Large intestine (tissue), 3 donors: ENCODE measurements around the gene PIP5K1A. TPM values are rescaled to one million over a fixed set of nuclear protein-coding genes. Genes with fewer than 3 reads are reported as not detected.

Experiments
- DNase-seq, 2 donors: peaks; one replicate each; pipeline versions ENCODE4 v3.0.0 to v3.0.0-alpha.2; 2013
- H3K27ac ChIP-seq: one replicate; pipeline ENCODE4 v1.5.1; 2013; ENCODE audit warnings: low read length
- H3K27me3 ChIP-seq: 2 replicates; pipeline ENCODE4 v1.6.1; 2013; ENCODE audit warnings: low read length; ENCODE audit not compliant: control insufficient read depth, insufficient read depth
- H3K36me3 ChIP-seq: 2 replicates; pipeline ENCODE4 v1.6.1; 2013; ENCODE audit warnings: low read length; ENCODE audit not compliant: control insufficient read depth, insufficient read depth
- H3K4me1 ChIP-seq: one replicate; pipeline ENCODE4 v1.6.1; 2013; ENCODE audit warnings: low read length; ENCODE audit not compliant: control insufficient read depth, insufficient read depth
- H3K4me3 ChIP-seq: one replicate; pipeline ENCODE4 v1.5.1; 2013; ENCODE audit warnings: low read length
- H3K9me3 ChIP-seq: one replicate; pipeline ENCODE4 v1.6.1; 2013; ENCODE audit warnings: mild to moderate bottlenecking, low read depth, low read length, moderate library complexity; ENCODE audit not compliant: control insufficient read depth
- WGBS: methylation state at CpG from one replicate; pipeline ENCODE4 v1.1.5; 2013; ENCODE audit warnings: low lambda C conversion rate; ENCODE audit not compliant: insufficient coverage; 5-methylcytosine and 5-hydroxymethylcytosine counted together
- polyA plus RNA-seq: library from polyadenylated mRNA; unstranded; fragments of 120-200 nt; gene quantifications from one replicate; pipeline ENCODE4 v1.2.1, GENCODE V29; 2013

PIP5K1A gene
- polyA plus RNA-seq, 1 donor = 32.9 TPM

DNA sequence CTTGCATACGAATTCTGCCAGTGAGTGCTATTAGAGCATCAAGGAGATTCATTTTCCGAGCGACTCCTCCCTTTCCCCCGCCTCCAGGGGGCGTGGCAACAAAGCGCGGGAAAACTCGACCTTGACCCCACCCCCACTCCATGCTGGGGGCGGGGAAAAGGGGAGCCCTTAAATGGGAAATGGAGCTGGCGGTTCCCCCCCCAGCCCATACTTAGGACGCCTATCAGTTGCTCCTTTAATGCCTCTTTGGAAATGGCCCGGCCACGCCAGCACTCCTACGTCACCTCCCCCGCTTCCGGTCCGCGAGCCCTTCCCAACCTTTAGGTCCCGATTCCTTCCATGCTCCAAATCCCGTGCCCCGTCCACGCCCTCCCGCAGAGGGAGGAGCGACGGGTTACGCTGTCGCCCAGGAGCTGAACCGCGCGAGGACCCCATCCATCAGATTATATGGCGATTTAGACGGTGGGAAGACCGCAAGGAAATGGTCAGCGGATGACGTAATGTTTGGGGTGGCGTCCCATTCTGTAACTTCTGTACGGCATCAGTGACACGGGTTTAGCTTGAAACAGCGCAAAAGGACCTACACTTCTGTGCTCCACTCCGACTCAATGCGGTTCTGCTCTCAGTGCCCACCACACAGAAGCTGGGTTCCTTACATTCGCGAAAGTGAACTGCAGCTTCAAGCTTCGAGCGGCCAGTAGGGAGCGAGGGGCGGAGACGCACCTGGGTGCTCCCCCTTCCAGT, 83.0 kb downstream of the PIP5K1A start:
- no CpG with 5 or more reads among the region's 48 CpGs for WGBS
- peak overlapping the region; percentile 76 for H3K4me3 ChIP-seq
- peak overlapping the region; percentile 95 for H3K27ac ChIP-seq
- H3K36me3 ChIP-seq = peaks cover 13% of the 10 kb centered on the region
- peak; percentile 96 to 99 for DNase-seq
- H3K27me3 ChIP-seq = no peaks in the 10 kb centered on the region
- H3K9me3 ChIP-seq = no peaks in the 10 kb centered on the region
- peaks cover 10% of the 10 kb centered on the region for H3K4me1 ChIP-seq

DNA sequence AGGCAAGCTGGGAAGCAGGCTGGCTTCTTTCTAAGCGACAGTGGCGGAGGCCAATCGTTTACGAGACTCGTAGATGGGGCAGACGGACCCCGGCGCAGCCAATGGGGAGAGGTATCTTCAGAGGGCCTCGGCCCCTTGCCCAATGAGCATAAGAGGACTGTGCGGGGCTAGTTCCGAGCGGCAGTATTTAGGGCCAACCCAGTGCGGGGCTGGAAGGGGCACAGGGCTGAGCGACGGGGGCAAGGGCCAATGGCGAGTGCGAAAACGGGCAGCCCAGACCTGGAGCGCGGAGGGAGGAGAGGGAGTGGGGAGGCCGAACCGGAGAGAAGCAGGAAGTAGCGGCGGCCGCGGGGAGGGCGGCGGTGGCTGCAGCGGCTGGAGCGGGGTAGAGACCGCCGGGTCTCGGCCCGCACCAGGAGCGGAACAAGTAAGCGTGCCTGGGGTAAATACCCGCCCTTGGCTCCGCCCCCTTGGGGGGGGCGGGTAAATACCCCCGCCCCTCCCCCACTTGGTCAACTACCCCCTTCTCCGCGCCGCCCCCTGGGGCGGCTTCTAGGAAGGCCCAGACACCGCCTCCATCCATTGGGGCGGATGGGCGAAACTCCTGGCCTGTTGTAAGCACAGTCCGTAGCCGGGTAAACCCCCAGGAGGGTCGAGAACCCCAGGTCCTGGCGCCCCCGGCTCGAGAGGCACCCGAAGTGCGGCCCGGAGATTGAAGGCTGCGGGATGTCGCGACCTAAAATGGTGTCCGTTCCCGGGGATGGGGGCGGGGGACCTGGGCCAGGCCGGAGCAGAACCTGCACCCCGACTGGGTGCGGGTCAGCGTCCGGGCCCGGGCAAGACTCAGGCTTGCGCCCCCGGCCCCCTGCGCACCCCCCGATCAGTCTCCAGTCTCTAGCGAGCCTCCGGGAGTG, 83.9 kb downstream of the PIP5K1A start, which contains the start of gene ZNF687:
TSS of gene ZNF687 (plus strand) at position 331 of the 914 bp plus-strand sequence. CDS start 3,993 bp downstream, outside the sequence.
- WGBS = no CpG with 5 or more reads among the region's 74 CpGs
- H3K4me3 ChIP-seq = peak within 1 kb of the TSS; percentile 76

DNA sequence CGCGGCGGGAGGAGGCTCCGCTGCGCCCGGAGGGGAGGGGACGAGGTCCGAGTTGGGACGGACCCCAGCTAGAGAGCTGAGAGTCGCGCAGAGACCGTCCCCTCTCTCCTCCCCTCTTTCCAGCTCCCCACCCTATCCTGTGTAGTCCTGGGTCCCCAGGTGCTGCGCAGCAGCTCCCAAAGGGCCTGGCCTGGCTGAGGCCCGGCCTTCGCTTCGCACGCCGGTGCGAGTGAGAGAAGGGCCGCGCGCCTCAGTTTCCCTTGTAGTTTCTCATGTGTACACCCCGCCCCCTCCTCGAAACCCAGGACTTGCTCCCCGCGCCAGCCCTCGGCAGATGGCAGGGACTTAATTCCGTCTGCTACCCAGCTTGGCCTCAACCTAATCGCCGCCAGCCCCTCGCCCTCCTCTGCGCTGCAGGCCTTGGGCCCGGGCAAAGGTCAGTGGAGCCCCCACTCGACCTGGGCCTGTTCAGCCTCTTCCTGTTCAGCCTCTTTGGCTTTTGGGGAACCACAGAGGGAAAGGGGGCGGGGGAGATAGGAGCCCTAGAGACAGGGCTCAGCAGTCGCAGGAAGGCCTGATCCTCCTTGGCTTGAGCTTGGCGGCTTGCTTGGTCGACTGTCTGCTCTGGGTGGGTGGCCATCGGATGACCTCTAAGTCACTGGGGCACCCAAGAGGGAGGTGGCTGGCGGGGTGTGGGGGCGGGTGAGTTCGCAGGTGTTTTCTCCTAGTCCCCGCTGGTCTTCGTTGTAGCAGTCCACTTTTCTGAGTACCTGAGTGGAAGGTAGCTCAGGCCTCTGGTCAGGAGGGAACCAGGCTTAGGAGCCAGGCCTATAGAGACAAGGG, 84.8 kb downstream of the PIP5K1A start:
- H3K4me1 ChIP-seq = peaks cover 10% of the 10 kb centered on the region
- peak in 1 of 2 donors; percentile 29 for DNase-seq
- no CpG with 5 or more reads among the region's 44 CpGs for WGBS
- H3K27me3 ChIP-seq = no peaks in the 10 kb centered on the region
- peak overlapping the region; percentile 76 for H3K4me3 ChIP-seq
- H3K9me3 ChIP-seq = no peaks in the 10 kb centered on the region
- peaks cover 31% of the 10 kb centered on the region for H3K36me3 ChIP-seq
- H3K27ac ChIP-seq = peak overlapping the region; percentile 95

More for the DNA sequence above, 83.9 kb downstream of the PIP5K1A start, which contains the start of gene ZNF687:
- Histone ChIP-seq H3K27me3 (no peaks in the 10 kb centered on the region), H3K27ac (peak within 1 kb of the TSS; percentile 95), H3K4me1 (peaks cover 10% of the 10 kb centered on the region), H3K9me3 (no peaks in the 10 kb centered on the region), H3K36me3 (peaks cover 22% of the 10 kb centered on the region)
- peak; percentile 100 for DNase-seq

DNA sequence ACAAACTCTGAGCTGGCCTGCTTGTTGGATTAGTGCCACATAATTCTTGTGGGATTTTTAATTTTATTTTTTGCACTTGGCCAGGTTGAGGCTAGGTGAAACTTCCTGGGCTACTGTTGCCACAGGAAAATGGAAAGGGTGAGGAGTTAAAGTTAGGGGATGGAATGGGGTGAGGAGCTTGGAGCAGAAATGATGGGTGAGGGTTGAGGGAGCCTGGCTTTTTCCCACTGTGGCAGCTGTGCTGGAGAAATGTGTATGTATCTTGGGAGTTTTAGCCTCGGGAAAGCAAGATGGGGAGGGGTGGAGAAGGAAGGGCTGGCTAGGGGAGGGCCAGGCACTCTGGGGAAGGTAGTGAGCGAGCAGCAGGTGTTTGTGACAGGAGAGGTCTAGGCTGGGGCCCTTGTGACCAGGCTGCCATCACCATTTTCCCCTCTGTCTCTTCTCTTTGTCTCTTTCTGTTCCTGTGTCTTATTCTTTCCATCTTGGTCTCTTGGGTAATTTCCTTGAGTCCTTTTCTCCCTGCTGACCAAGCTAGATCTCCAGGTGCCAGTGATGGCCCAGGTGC, 85.7 kb downstream of the PIP5K1A start:
- DNase-seq = no peak
- Histone ChIP-seq H3K4me3 (no peak overlapping the region), H3K9me3 (no peaks in the 10 kb centered on the region), H3K36me3 (peaks cover 40% of the 10 kb centered on the region), H3K4me1 (peaks cover 10% of the 10 kb centered on the region), H3K27me3 (no peaks in the 10 kb centered on the region), H3K27ac (no peak overlapping the region)
- WGBS = no CpG with 5 or more reads among the region's 2 CpGs

DNA sequence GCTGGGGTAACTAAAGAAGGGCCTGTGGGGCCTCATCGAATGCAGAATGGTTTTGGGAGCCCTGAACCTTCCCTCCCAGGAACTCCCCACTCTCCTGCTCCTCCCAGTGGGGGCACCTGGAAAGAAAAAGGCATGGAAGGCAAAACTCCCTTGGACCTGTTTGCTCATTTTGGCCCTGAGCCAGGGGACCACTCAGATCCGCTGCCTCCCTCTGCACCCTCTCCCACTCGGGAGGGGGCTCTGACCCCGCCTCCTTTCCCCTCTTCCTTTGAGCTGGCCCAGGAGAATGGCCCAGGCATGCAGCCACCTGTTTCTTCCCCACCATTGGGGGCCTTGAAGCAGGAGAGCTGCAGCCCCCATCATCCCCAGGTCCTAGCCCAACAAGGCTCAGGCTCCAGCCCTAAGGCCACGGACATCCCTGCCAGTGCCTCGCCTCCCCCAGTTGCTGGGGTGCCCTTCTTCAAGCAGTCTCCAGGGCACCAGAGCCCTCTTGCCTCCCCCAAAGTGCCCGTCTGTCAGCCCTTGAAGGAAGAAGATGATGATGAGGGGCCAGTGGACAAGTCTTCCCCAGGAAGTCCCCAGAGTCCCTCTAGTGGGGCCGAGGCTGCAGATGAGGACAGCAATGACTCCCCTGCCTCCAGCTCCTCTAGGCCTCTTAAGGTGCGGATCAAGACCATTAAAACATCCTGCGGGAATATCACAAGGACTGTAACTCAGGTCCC, 88.4 kb downstream of the PIP5K1A start:
- DNase-seq = no peak
- Histone ChIP-seq H3K4me3 (no peak overlapping the region), H3K36me3 (peaks cover 63% of the 10 kb centered on the region), H3K27me3 (no peaks in the 10 kb centered on the region), H3K9me3 (no peaks in the 10 kb centered on the region), H3K27ac (no peak overlapping the region), H3K4me1 (peaks cover 6% of the 10 kb centered on the region)
- no CpG with 5 or more reads among the region's 10 CpGs for WGBS

DNA sequence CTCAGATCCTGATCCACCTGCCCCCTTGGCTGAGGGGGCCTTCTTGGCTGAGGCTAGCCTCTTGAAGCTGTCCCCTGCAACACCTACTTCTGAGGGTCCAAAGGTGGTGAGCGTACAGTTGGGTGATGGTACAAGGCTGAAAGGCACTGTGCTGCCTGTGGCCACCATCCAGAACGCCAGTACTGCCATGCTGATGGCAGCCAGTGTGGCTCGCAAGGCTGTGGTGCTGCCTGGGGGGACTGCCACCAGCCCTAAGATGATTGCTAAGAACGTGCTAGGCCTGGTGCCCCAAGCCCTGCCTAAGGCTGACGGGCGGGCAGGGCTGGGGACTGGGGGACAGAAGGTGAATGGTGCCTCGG, 89.0 kb downstream of the PIP5K1A start:
- no peak for DNase-seq
- Histone ChIP-seq H3K27ac (no peak overlapping the region), H3K36me3 (peaks cover 68% of the 10 kb centered on the region), H3K9me3 (no peaks in the 10 kb centered on the region), H3K4me3 (no peak overlapping the region), H3K27me3 (no peaks in the 10 kb centered on the region), H3K4me1 (peaks cover 6% of the 10 kb centered on the region)
- no CpG with 5 or more reads among the region's 7 CpGs for WGBS

DNA sequence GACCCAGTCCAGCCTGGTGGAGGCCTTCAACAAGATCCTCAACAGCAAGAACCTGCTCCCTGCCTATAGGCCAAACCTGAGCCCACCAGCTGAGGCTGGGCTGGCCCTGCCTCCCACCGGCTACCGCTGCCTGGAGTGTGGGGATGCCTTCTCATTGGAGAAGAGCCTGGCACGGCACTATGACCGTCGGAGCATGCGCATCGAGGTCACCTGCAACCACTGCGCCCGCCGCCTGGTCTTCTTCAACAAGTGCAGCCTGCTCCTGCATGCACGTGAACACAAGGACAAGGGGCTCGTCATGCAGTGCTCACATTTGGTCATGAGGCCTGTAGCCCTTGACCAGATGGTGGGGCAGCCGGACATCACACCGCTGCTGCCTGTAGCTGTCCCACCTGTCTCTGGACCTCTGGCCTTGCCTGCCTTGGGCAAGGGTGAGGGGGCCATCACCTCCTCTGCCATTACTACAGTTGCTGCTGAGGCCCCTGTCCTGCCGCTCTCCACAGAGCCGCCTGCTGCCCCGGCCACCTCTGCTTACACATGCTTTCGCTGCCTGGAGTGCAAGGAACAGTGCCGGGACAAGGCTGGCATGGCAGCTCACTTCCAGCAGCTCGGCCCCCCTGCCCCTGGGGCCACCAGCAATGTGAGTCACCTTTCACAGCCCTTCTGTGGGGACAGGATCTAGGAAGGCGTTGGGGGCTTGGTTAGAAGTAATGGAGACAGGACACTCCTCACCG, 89.6 kb downstream of the PIP5K1A start:
- Histone ChIP-seq H3K4me3 (no peak overlapping the region), H3K27me3 (no peaks in the 10 kb centered on the region), H3K36me3 (peaks cover 74% of the 10 kb centered on the region), H3K4me1 (peaks cover 6% of the 10 kb centered on the region), H3K9me3 (no peaks in the 10 kb centered on the region), H3K27ac (no peak overlapping the region)
- no peak for DNase-seq
- no CpG with 5 or more reads among the region's 22 CpGs for WGBS

DNA sequence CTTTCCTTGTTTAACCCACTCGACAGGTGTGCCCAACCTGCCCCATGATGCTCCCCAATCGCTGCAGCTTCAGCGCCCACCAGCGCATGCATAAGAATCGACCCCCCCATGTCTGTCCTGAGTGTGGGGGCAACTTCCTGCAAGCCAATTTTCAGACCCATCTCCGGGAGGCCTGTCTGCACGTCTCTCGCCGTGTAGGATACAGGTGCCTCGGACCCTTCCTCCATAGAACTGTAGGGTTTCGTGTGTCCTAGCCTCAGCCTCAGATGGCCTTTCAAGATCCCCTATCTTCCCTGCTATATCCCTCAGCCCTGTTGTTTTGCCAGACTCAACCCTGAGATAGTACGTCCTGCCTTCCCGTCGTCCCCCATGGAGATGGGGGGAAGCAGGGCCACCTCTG, 90.2 kb downstream of the PIP5K1A start:
- no CpG with 5 or more reads among the region's 14 CpGs for WGBS
- Histone ChIP-seq H3K9me3 (no peaks in the 10 kb centered on the region), H3K27me3 (no peaks in the 10 kb centered on the region), H3K36me3 (peaks cover 80% of the 10 kb centered on the region), H3K27ac (no peak overlapping the region), H3K4me1 (peaks cover 6% of the 10 kb centered on the region), H3K4me3 (no peak overlapping the region)
- DNase-seq = no peak
